GM19099 (cell line): ENCODE measurements around the gene ADI1.

Experiments
- POLR2A ChIP-seq: IDR thresholded peaks from 3 replicates; pipeline ENCODE4 v1.6.1; 2011; ENCODE audit warnings: low read depth; ENCODE audit not compliant: insufficient read length; ENCODE audit errors: extremely low read depth

Gene ADI1

GRCh38 chr2:3535794-3536681 is 16.7 kb upstream of the ADI1 start:
- no peak for TF ChIP-seq POLR2A

- TF ChIP-seq POLR2A: no peak
Observed at GRCh38 chr2:3535467-3535793, 16.1 kb upstream of the ADI1 start.

- no peak for TF ChIP-seq POLR2A
Observed at GRCh38 chr2:3534251-3534814, 15.0 kb upstream of the ADI1 start.

- TF ChIP-seq POLR2A: no peak
Observed at GRCh38 chr2:3533836-3534235, 14.5 kb upstream of the ADI1 start.

- no peak for TF ChIP-seq POLR2A
Observed at GRCh38 chr2:3532941-3533340, 13.6 kb upstream of the ADI1 start.

- no peak for TF ChIP-seq POLR2A
Observed at GRCh38 chr2:3529316-3530025, 10.1 kb upstream of the ADI1 start.

- TF ChIP-seq POLR2A: no peak
Observed at GRCh38 chr2:3527886-3528785, 8.8 kb upstream of the ADI1 start.

- TF ChIP-seq POLR2A: no peak
Observed at GRCh38 chr2:3526871-3527270, 7.5 kb upstream of the ADI1 start.

- TF ChIP-seq POLR2A: no peak
Observed at GRCh38 chr2:3523551-3524041, 4.3 kb upstream of the ADI1 start.

- no peak for TF ChIP-seq POLR2A
Observed at GRCh38 chr2:3522961-3523421, 3.7 kb upstream of the ADI1 start.

- no peak for TF ChIP-seq POLR2A
Observed at GRCh38 chr2:3520591-3520990, 1.3 kb upstream of the ADI1 start.

- TF ChIP-seq POLR2A: peak; percentile 95
Observed at GRCh38 chr2:3518496-3519254, 656 bp downstream of the ADI1 start.

- TF ChIP-seq POLR2A: no peak
Observed at GRCh38 chr2:3517948-3518495, 1.3 kb downstream of the ADI1 start.

- no peak for TF ChIP-seq POLR2A
Observed at GRCh38 chr2:3516831-3517230, 2.5 kb downstream of the ADI1 start.
